Erythroblast (primary cell): ENCODE measurements around the gene CEP162.
"Not testable (repeated sequence)": the region's sequence is repeated elsewhere in the genome, so short reads cannot be mapped to it uniquely, and the experiment has no call there.

Experiments used
- DNase-seq, 2 experiments: peaks; one replicate each; lab custom pipeline; 2025; lab: John Stamatoyannopoulos, UW
- GATA1 ChIP-seq: IDR thresholded peaks from 2 replicates; pipeline ENCODE4 v1.6.1; 2011; ENCODE audit warnings: low read depth, mild to moderate bottlenecking, control low read depth, low read length, moderate library complexity
- POLR2A ChIP-seq: IDR thresholded peaks from 2 replicates; pipeline ENCODE4 v1.6.1; 2011; ENCODE audit warnings: mild to moderate bottlenecking, low read length

CEP162 gene

GRCh38 chr6:84197708-84198107, 29.7 kb downstream of the CEP162 start:
- DNase-seq = peak; percentile 4 to 10
- TF ChIP-seq GATA1 (no peak), POLR2A (no peak)

- TF ChIP-seq POLR2A = no peak
- TF ChIP-seq GATA1 = no peak
- no peak for DNase-seq
These were observed 34.2 kb downstream of the CEP162 start for GRCh38 chr6:84193114-84193708.

GRCh38 chr6:84191802-84192201, 35.6 kb downstream of the CEP162 start:
- no peak for DNase-seq
- TF ChIP-seq GATA1 (no peak), POLR2A (no peak)

GRCh38 chr6:84189356-84189755, 38.1 kb downstream of the CEP162 start:
- DNase-seq = not testable (repeated sequence)

GRCh38 chr6:84183430-84183829, 44.0 kb downstream of the CEP162 start:
- TF ChIP-seq GATA1 (no peak), POLR2A (no peak)
- no peak for DNase-seq

GRCh38 chr6:84182001-84182400, 45.4 kb downstream of the CEP162 start:
- DNase-seq = no peak

GRCh38 chr6:84177241-84177640, 50.2 kb downstream of the CEP162 start:
- no peak for TF ChIP-seq POLR2A
- TF ChIP-seq GATA1 = no peak
- DNase-seq = no peak

More at GRCh38 chr6:84182001-84182400, 45.4 kb downstream of the CEP162 start:
- TF ChIP-seq GATA1 (no peak), POLR2A (no peak)

GRCh38 chr6:84172574-84172973, 54.9 kb downstream of the CEP162 start:
- no peak for DNase-seq
- TF ChIP-seq GATA1 (no peak), POLR2A (no peak)

GRCh38 chr6:84172080-84172479, 55.4 kb downstream of the CEP162 start:
- no peak for DNase-seq
- no peak for TF ChIP-seq POLR2A
- no peak for TF ChIP-seq GATA1

GRCh38 chr6:84167457-84167856, 60.0 kb downstream of the CEP162 start:
- DNase-seq = no peak
- TF ChIP-seq GATA1 (no peak), POLR2A (no peak)

GRCh38 chr6:84166395-84166794, 61.0 kb downstream of the CEP162 start:
- no peak for DNase-seq
- TF ChIP-seq GATA1 (no peak), POLR2A (no peak)

GRCh38 chr6:84164328-84164727, 63.1 kb downstream of the CEP162 start:
- not testable (repeated sequence) for DNase-seq

GRCh38 chr6:84161190-84161589, 66.3 kb downstream of the CEP162 start:
- DNase-seq = no peak
- TF ChIP-seq POLR2A (no peak), GATA1 (no peak)

- DNase-seq = no peak
- TF ChIP-seq GATA1 (no peak), POLR2A (no peak)
These were observed 71.1 kb downstream of the CEP162 start for GRCh38 chr6:84156306-84156705.

GRCh38 chr6:84151669-84152068, 75.8 kb downstream of the CEP162 start:
- no peak for DNase-seq
- TF ChIP-seq GATA1 = no peak
